Caco-2 (cell line): Measurements from ENCODE around the gene CEP20. TPM values are rescaled to one million over a fixed set of nuclear protein-coding genes. Genes with fewer than 3 reads are reported as not detected.

Experiments
- BruUV-seq: library from RNA; stranded (reverse); fragments of 400-500 nt; replicated peaks from 2 replicates; lab custom pipeline; 2021; lab: Mats Ljungman, UMichigan
- CTCF ChIA-PET: fragments of 300-600 bp; sonication (Branson Sonifier 250); formaldehyde crosslinking; loops from one replicate; lab custom pipeline; 2022; ENCODE audit warnings: antibody characterized with exemption; lab: Charles Lee
- POLR2A ChIA-PET: fragments of 300-600 bp; sonication (Branson Sonifier 250); formaldehyde crosslinking; loops from one replicate; lab custom pipeline; 2022; ENCODE audit warnings: antibody characterized with exemption; lab: Charles Lee
- DNase-seq, 2 experiments: peaks; one replicate each; pipeline versions ENCODE4 v3.0.0 to v3.0.0-alpha.2; 2020 to 2022
- H3K27me3 ChIP-seq: replicated peaks from 2 replicates; pipeline ENCODE4 v1.6.0; 2011; ENCODE audit warnings: low read length; ENCODE audit not compliant: control insufficient read depth, insufficient read depth
- H3K36me3 ChIP-seq: 2 replicates; pipeline ENCODE4 v1.5.1; 2011; ENCODE audit warnings: low read length; ENCODE audit not compliant: control insufficient read depth, insufficient read depth
- H3K4me1 ChIP-seq: fragments of 250-450 bp; sonication (Bioruptor Pico); 2 replicates; pipeline ENCODE4 v1.5.1; 2020; ENCODE audit warnings: mild to moderate bottlenecking
- H3K4me3 ChIP-seq: 2 replicates; pipeline ENCODE4 v1.5.1; 2011; ENCODE audit warnings: low read depth, mild to moderate bottlenecking, control low read depth, low read length
- H3K9me3 ChIP-seq: fragments of 250-450 bp; sonication (Bioruptor Pico); 2 replicates; pipeline ENCODE4 v1.5.1; 2020; ENCODE audit warnings: mild to moderate bottlenecking, moderate library complexity
- H3K27ac Mint-ChIP-seq: one replicate; pipeline ENCODE4 v1.8.0; 2022; ENCODE audit warnings: mixed read lengths; ENCODE audit not compliant: unreplicated experiment
- H3K27me3 Mint-ChIP-seq: one replicate; pipeline ENCODE4 v1.8.0; 2022; ENCODE audit warnings: mixed read lengths; ENCODE audit not compliant: insufficient read depth, unreplicated experiment
- H3K36me3 Mint-ChIP-seq: one replicate; pipeline ENCODE4 v1.8.0; 2022; ENCODE audit warnings: mild to moderate bottlenecking, mixed read lengths; ENCODE audit not compliant: insufficient read depth, unreplicated experiment
- H3K4me1 Mint-ChIP-seq: one replicate; pipeline ENCODE4 v1.8.0; 2022; ENCODE audit warnings: low read depth, mixed read lengths; ENCODE audit not compliant: unreplicated experiment
- H3K4me3 Mint-ChIP-seq: one replicate; pipeline ENCODE4 v1.8.0; 2022; ENCODE audit warnings: mild to moderate bottlenecking, moderate library complexity, mixed read lengths; ENCODE audit not compliant: unreplicated experiment
- H3K9me3 Mint-ChIP-seq: one replicate; pipeline ENCODE4 v1.8.0; 2022; ENCODE audit warnings: mixed read lengths; ENCODE audit not compliant: unreplicated experiment
- intact Hi-C: fragments of 100-400 bp; cut with micrococcal nuclease; formaldehyde crosslinking; loops from one replicate; pipeline ENCODE4 v1.10.0; 2022; ENCODE audit not compliant: unreplicated experiment
- total RNA-seq: library from RNA; stranded (reverse); gene quantifications from 2 replicates; pipeline ENCODE4 v1.2.3, GENCODE V29; 2022
- TF ChIP-seq, protein P1 (sequence below), 2 experiments: fragments of 200-600 bp in 1 of 2; IDR thresholded peaks; 1 replicate in 1 of 2; 2 replicates in 1 of 2; pipeline versions ENCODE4 v1.5.1 to v1.8.0; 2011 to 2022; ENCODE audit warnings: antibody characterized with exemption in 1 of 2, control low read depth in 1 of 2, inconsistent platforms in 1 of 2, low read depth in 1 of 2, low read length in 1 of 2, mild to moderate bottlenecking in 1 of 2, moderate library complexity in 1 of 2; ENCODE audit not compliant: insufficient read depth in 1 of 2, severe bottlenecking in 1 of 2, unreplicated experiment in 1 of 2

CEP20 gene
- total RNA-seq, 1 experiment from 2014 or later, result 26.0 TPM

DNA sequence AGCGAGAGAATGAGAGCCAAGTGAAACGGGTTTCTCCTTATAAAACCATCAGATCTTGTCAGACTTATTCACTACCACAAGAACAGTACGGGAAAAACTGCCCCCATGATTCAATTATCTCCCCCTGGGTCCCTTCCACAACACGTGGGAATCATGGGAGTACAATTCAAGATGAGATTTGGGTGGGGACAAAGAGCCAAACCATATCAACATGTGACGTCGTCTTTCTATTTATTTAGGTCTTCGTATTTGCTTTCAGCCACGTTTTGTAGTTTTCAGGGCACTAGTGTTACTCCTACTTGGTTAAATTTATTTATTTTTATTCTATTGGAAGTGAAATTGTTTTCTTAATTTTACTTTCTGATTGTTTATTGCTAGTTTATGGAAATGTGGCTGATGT is 27.9 kb upstream of the CEP20 start:
- POLR2A ChIA-PET, result no interaction called here
- Histone ChIP-seq H3K27me3 (no peaks in the 10 kb centered on the region), H3K36me3 (no peaks in the 10 kb centered on the region), H3K9me3 (no peaks in the 10 kb centered on the region), H3K4me3 (no peak overlapping the region), H3K4me1 (no peaks in the 10 kb centered on the region)
- BruUV-seq, result no TSS peak
- CTCF ChIA-PET, result no interaction called here
- intact Hi-C loops, result no loop called here
- H3K4me1 Mint-ChIP-seq, result no peaks in the 10 kb centered on the region
- no peaks in the 10 kb centered on the region for H3K36me3 Mint-ChIP-seq
- TF ChIP-seq, protein P1, sequence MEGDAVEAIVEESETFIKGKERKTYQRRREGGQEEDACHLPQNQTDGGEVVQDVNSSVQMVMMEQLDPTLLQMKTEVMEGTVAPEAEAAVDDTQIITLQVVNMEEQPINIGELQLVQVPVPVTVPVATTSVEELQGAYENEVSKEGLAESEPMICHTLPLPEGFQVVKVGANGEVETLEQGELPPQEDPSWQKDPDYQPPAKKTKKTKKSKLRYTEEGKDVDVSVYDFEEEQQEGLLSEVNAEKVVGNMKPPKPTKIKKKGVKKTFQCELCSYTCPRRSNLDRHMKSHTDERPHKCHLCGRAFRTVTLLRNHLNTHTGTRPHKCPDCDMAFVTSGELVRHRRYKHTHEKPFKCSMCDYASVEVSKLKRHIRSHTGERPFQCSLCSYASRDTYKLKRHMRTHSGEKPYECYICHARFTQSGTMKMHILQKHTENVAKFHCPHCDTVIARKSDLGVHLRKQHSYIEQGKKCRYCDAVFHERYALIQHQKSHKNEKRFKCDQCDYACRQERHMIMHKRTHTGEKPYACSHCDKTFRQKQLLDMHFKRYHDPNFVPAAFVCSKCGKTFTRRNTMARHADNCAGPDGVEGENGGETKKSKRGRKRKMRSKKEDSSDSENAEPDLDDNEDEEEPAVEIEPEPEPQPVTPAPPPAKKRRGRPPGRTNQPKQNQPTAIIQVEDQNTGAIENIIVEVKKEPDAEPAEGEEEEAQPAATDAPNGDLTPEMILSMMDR (IDR thresholded peaks at IDR 0.05; ENCODE audit: insufficient read depth in 1 of 2, low read depth in 1 of 2, low read length in 1 of 2, severe bottlenecking in 1 of 2, unreplicated experiment in 1 of 2), result no peak
- H3K27me3 Mint-ChIP-seq, result no peaks in the 10 kb centered on the region
- H3K4me3 Mint-ChIP-seq, result no peak overlapping the region
- H3K27ac Mint-ChIP-seq, result no peak overlapping the region
- DNase-seq, result no peak
- H3K9me3 Mint-ChIP-seq, result no peaks in the 10 kb centered on the region

DNA sequence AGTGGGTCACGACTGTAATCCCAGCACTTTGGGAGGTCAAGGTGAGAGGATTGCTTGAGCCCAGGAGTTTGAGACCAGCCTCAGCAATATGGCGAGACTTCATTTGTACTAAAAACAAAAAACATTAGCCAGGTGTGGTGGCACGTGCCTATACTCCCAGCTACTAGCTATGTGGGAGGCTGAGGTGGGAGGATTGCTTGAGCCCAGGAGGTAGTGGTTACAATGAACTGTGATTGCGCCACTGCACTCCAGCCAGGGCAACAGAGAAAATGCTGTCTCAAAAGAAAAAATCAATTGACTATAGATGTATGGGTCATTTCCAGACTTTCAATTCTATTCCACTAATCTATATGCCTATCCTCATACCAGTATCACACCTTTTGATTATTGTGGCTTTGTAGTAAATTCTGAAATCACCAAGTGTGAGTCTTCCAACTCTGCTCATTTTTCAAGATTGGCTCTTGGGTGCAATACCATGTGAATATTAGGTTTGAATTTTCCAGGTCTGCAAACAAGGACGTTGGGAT is 27.2 kb upstream of the CEP20 start:
- H3K27me3 Mint-ChIP-seq, result no peaks in the 10 kb centered on the region
- TF ChIP-seq, protein P1 (IDR thresholded peaks at IDR 0.05; ENCODE audit: insufficient read depth in 1 of 2, low read depth in 1 of 2, low read length in 1 of 2, severe bottlenecking in 1 of 2, unreplicated experiment in 1 of 2), result no peak
- CTCF ChIA-PET, result no interaction called here

DNA sequence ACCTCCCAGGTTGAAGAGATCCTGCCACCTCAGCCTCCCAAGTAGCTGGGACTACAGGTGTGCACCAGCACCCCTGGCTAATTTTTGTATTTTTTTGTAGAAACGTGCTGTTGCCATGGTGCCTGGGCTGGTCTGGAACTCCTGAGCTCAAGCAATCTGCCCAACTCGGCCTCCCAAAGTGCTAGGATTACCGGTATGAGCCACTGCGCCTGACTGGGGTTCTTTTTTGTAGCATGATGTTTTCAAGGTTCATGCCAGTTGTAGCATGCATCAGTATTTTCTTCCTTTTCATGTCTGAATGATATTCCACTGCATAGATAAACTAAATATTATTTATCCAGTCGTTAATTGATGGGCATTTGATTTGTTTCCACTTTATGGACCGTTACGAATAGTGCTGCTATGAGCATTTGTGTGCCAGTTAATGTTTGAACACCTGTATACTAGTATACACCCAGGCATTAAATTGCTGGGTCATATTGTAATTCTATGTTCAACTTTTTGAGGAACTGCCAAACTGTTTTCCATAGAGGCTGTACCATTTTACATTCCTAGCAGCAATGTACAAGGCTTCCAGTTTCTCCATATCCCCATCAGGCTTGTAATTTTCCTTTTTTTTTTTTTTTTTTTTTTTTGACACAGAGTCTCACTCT is 24.8 kb upstream of the CEP20 start:
- H3K27ac Mint-ChIP-seq, result no peak overlapping the region
- no peaks in the 10 kb centered on the region for H3K9me3 ChIP-seq
- intact Hi-C loops, result no loop called here
- H3K4me3 ChIP-seq, result no peak overlapping the region
- H3K4me1 Mint-ChIP-seq, result no peaks in the 10 kb centered on the region
- no TSS peak for BruUV-seq
- H3K27me3 Mint-ChIP-seq, result no peaks in the 10 kb centered on the region
- no peaks in the 10 kb centered on the region for H3K36me3 Mint-ChIP-seq
- ChIA-PET CTCF (no interaction called here), POLR2A (no interaction called here)
- H3K9me3 Mint-ChIP-seq, result peaks cover under 1% of the 10 kb centered on the region
- no peaks in the 10 kb centered on the region for H3K27me3 ChIP-seq
- H3K36me3 ChIP-seq, result no peaks in the 10 kb centered on the region
- DNase-seq, result no peak
- no peaks in the 10 kb centered on the region for H3K4me1 ChIP-seq
- no peak overlapping the region for H3K4me3 Mint-ChIP-seq
- TF ChIP-seq, protein P1 (IDR thresholded peaks at IDR 0.05; ENCODE audit: insufficient read depth in 1 of 2, low read depth in 1 of 2, low read length in 1 of 2, severe bottlenecking in 1 of 2, unreplicated experiment in 1 of 2), result no peak

More for the DNA sequence above, 27.2 kb upstream of the CEP20 start:
- Histone ChIP-seq H3K4me1 (no peaks in the 10 kb centered on the region), H3K4me3 (no peak overlapping the region), H3K9me3 (no peaks in the 10 kb centered on the region), H3K27me3 (no peaks in the 10 kb centered on the region), H3K36me3 (no peaks in the 10 kb centered on the region)
- POLR2A ChIA-PET, result no interaction called here
- Mint-ChIP-seq H3K36me3 (no peaks in the 10 kb centered on the region), H3K4me1 (no peaks in the 10 kb centered on the region), H3K4me3 (no peak overlapping the region), H3K9me3 (no peaks in the 10 kb centered on the region), H3K27ac (no peak overlapping the region)
- intact Hi-C loops, result no loop called here
- BruUV-seq, result no TSS peak
- DNase-seq, result no peak
